ENCODE data around the gene PCBD2. TPM values are rescaled to one million over a fixed set of nuclear protein-coding genes. Genes with fewer than 3 reads are reported as not detected.
"Not testable (repeated sequence)": the region's sequence is repeated elsewhere in the genome, so short reads cannot be mapped to it uniquely, and the experiment has no call there.

PCBD2 gene
- total RNA-seq, 1 donor from 2014 or later, result 11.5 TPM

DNA sequence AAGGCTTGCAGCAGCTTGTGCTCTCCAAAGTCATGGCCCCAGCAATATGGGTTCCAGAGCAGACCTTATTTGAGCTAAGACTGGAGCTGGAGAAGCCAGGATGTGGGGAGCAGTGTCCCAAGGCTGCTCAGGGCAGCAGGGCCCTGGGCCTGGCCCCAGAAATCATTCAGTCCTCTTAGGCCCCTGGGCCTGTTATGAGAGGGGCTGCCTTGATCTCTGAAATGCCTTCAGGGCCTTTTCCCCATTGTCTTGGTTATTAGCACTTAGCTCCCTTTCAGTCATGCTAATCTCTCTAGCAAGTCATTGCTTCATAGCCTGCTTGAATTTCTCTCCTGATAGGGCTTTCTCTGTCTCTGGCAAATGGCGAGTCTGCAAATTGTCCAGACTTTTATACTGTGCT, 71.9 kb downstream of the PCBD2 start:
- intact Hi-C loops (cut with micrococcal nuclease), result no loop called here
- Mint-ChIP-seq H3K36me3 (ENCODE audit: low read depth) (peaks cover 12% of the 10 kb centered on the region), H3K4me1 (no peaks in the 10 kb centered on the region), H3K4me3 (no peak overlapping the region), H3K9me3 (peaks cover 22% of the 10 kb centered on the region), H3K27ac (no peak overlapping the region), H3K27me3 (no peaks in the 10 kb centered on the region)
- POLR2A ChIA-PET, result no interaction called here
- TF ChIP-seq, protein P1, sequence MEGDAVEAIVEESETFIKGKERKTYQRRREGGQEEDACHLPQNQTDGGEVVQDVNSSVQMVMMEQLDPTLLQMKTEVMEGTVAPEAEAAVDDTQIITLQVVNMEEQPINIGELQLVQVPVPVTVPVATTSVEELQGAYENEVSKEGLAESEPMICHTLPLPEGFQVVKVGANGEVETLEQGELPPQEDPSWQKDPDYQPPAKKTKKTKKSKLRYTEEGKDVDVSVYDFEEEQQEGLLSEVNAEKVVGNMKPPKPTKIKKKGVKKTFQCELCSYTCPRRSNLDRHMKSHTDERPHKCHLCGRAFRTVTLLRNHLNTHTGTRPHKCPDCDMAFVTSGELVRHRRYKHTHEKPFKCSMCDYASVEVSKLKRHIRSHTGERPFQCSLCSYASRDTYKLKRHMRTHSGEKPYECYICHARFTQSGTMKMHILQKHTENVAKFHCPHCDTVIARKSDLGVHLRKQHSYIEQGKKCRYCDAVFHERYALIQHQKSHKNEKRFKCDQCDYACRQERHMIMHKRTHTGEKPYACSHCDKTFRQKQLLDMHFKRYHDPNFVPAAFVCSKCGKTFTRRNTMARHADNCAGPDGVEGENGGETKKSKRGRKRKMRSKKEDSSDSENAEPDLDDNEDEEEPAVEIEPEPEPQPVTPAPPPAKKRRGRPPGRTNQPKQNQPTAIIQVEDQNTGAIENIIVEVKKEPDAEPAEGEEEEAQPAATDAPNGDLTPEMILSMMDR (IDR thresholded peaks at IDR 0.05), result no peak
- ATAC-seq (ENCODE audit: low read depth), result no peak
- CTCF ChIA-PET, result no interaction called here
- no peak for DNase-seq

DNA sequence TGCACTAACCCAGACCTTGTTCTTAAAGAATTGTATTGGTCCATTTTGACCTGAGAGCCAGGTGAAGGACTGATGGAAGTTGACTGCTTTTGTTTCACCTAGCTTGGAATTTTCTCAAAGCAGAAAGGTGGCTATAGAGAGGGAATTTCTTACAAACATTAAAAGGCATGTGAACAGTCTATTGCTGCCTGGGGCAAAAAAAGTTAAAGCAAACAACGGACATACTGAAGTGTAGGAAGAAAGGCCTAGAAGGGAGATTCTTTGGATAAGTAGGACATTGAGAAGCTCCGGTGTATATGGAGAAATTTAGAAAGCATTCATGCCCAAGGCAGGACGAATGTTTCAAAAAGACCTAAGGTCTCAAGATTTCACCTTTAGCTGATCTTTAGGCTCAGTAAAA, 74.5 kb downstream of the PCBD2 start:
- ChIA-PET CTCF (no interaction called here), POLR2A (interaction anchor here (0.6 kb wide), 1 partner anchor 8 kb away, joined by 4 read pairs; no protein-coding TSS in a partner anchor)
- Mint-ChIP-seq H3K4me1 (no peaks in the 10 kb centered on the region), H3K4me3 (no peak overlapping the region), H3K27me3 (peaks cover 5% of the 10 kb centered on the region), H3K36me3 (ENCODE audit: low read depth) (peaks cover 16% of the 10 kb centered on the region), H3K9me3 (peaks cover 42% of the 10 kb centered on the region), H3K27ac (no peak overlapping the region)
- TF ChIP-seq, protein P1 (IDR thresholded peaks at IDR 0.05), result no peak
- intact Hi-C loops (cut with micrococcal nuclease), result no loop called here
- no peak for ATAC-seq (ENCODE audit: low read depth)
- DNase-seq, result no peak

DNA sequence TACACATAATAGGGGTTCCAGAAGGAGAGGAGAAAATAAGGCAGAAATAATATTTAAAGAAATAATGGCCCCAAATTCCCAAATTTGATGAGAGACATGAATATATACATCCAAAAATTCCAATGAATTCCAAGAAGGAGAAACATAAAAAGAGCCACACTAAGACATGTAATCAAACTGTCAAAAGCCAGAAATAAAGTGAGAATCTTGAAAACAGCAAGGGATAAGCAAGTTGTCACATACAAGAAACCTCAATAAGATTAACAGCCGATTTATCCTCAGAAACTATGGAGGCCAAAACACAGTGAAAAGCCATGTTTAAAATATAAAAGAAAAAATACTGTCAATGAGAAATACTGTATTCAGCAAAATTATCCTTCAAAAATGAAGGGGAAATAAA, 77.3 kb downstream of the PCBD2 start:
- POLR2A ChIA-PET, result no interaction called here
- Mint-ChIP-seq H3K4me3 (no peak overlapping the region), H3K4me1 (no peaks in the 10 kb centered on the region), H3K9me3 (peaks cover 42% of the 10 kb centered on the region), H3K27me3 (peaks cover 8% of the 10 kb centered on the region), H3K36me3 (ENCODE audit: low read depth) (peaks cover 9% of the 10 kb centered on the region), H3K27ac (no peak overlapping the region)
- no peak for ATAC-seq (ENCODE audit: low read depth)
- no peak for DNase-seq
- intact Hi-C loops (cut with micrococcal nuclease), result no loop called here
- CTCF ChIA-PET, result no interaction called here
- TF ChIP-seq, protein P1 (IDR thresholded peaks at IDR 0.05), result no peak

DNA sequence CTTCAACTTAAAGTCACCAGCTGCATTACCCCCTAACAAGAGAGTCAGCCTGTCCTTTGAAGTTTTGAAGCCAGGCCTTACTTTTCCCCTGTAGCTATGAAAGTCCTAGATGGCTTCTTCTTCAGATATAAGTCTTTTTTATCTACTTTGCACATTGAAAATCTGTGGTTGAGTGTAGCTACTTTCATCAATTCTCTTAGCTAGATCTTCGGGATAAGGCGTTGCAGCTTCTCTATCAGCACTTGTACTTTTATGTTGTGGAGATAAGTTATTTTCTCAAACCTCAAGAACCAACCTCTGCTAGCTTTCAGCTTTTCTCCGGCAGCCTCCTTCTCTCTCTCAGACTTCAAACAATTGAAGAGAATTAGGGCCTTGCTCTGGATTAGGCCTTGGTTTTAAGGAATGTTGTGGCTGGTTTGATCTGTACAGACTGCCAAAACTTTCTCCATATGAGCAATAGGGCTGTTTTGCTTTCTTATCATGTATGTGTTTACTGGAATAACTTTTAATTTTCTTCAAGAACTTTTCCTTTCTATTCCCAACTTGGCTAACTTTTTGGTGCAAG, 84.4 kb downstream of the PCBD2 start:
- POLR2A ChIA-PET, result no interaction called here
- Mint-ChIP-seq H3K27me3 (peaks cover 3% of the 10 kb centered on the region), H3K36me3 (ENCODE audit: low read depth) (no peaks in the 10 kb centered on the region), H3K9me3 (peaks cover 7% of the 10 kb centered on the region), H3K4me3 (no peak overlapping the region), H3K27ac (no peak overlapping the region), H3K4me1 (peaks cover 7% of the 10 kb centered on the region)
- ATAC-seq (ENCODE audit: low read depth) (no peak), DNase-seq (no peak)
- CTCF ChIA-PET, result no interaction called here
- TF ChIP-seq, protein P1 (IDR thresholded peaks at IDR 0.05), result no peak
- intact Hi-C loops (cut with micrococcal nuclease), result no loop called here

DNA sequence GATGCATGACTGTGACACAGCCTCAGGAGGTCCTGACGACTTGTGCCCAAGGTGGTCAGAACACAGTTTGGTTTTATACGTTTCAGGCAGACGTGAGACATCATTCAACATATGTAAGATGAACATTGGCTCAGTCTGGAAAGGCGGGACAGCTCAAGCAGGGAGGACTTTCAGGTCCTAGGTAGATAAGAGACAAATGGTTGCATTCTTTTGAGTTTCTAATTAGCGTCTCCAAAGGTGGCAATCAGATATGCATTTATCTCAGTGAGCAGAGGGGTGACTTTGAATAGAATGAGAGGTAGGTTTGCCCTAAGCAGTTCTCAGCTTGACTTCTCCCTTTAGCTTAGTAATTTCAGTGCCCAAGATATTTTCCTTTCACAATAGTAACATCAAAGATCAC, 85.3 kb downstream of the PCBD2 start:
- H3K9me3 Mint-ChIP-seq; DNase-seq; intact Hi-C loops (cut with micrococcal nuclease); H3K4me3 Mint-ChIP-seq; ATAC-seq (ENCODE audit: low read depth); H3K27me3 Mint-ChIP-seq; H3K36me3 Mint-ChIP-seq (ENCODE audit: low read depth); POLR2A ChIA-PET; CTCF ChIA-PET; H3K27ac Mint-ChIP-seq: not testable (repeated sequence)
- H3K4me1 Mint-ChIP-seq, result peaks cover 16% of the 10 kb centered on the region

DNA sequence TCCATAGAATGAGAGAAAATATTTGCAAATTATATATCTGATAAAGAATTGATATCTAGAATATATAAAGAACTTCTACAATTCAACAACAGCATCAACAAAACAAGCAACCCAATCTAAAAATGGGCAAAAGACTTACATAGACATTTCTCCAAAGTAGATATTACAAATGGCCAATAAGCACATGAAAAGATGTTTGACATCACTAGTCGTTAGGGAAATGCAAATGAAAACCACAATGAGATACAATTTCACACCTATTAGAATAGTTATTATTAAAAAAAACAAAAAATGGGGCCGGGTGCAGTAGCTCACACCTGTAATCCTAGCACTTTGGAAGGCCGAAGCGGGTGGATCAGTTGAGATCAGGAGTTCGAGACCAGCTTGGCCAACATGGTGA, 87.2 kb downstream of the PCBD2 start:
- ATAC-seq (ENCODE audit: low read depth) (no peak), DNase-seq (no peak)
- CTCF ChIA-PET, result no interaction called here
- Mint-ChIP-seq H3K4me1 (peaks cover 20% of the 10 kb centered on the region), H3K9me3 (peaks cover 4% of the 10 kb centered on the region), H3K36me3 (ENCODE audit: low read depth) (no peaks in the 10 kb centered on the region), H3K27me3 (no peaks in the 10 kb centered on the region), H3K4me3 (no peak overlapping the region), H3K27ac (no peak overlapping the region)
- intact Hi-C loops (cut with micrococcal nuclease), result no loop called here
- POLR2A ChIA-PET, result no interaction called here
- TF ChIP-seq, protein P1 (IDR thresholded peaks at IDR 0.05), result no peak

Data from activated B cell treated with CpG ODN at 0.5 μM for 24 hours (primary cell).